Measurements from ENCODE around the gene CDH18. TPM values are rescaled to one million over a fixed set of nuclear protein-coding genes. Genes with fewer than 3 reads are reported as not detected.

CDH18 gene
- total and polyA plus RNA-seq, 2 donors (not counting 3 experiments of a cell fraction or from before 2014, with no cell fraction given): 0.06 TPM; not detected in 1

GRCh38 chr5:19874811-19875210 is 113.2 kb downstream of the CDH18 start:
- dilution Hi-C loops (cut with MboI; ENCODE audit: extremely low pct_ligation_motif_present, low sequenced_read_pairs): no loop called here
- FAIRE-seq (no peak), DNase-seq (ENCODE audit: low read depth, low spot score) (no peak)
- Histone ChIP-seq H3K27me3 (ENCODE audit: control insufficient read depth in 2 of 2, insufficient read depth in 2 of 2, low read length in 2 of 2) (no peaks in the 10 kb centered on the region), H2AFZ (ENCODE audit: low read depth, low read length) (no peak overlapping the region), H3K9me3 (replicated peaks; ENCODE audit: control insufficient read depth, insufficient read depth, low read length) (no peaks in the 10 kb centered on the region), H3K4me1 (ENCODE audit: control insufficient read depth, extremely low read depth, insufficient read depth, low read length) (no peaks in the 10 kb centered on the region), H3K4me2 (ENCODE audit: insufficient read depth, low read length) (no peak overlapping the region), H3K9me1 (replicated peaks; ENCODE audit: control insufficient read depth, extremely low read depth, insufficient read depth, low read length) (no peaks in the 10 kb centered on the region), H3K79me2 (ENCODE audit: control insufficient read depth, insufficient read depth, low read length) (no peaks in the 10 kb centered on the region), H3K36me3 (ENCODE audit: control insufficient read depth in 2 of 2, extremely low read depth in 1 of 2, insufficient read depth in 2 of 2, low read length in 2 of 2) (no peaks in the 10 kb centered on the region), H3K9ac (replicated peaks; ENCODE audit: extremely low read depth, insufficient read depth, low read length) (no peak overlapping the region), H3K4me3 (replicated peaks in 1 of 3; ENCODE audit: insufficient read depth in 1 of 3, low read depth in 1 of 3, low read length in 3 of 3) (no peak overlapping the region), H4K20me1 (replicated peaks; ENCODE audit: control insufficient read depth, extremely low read depth, insufficient read depth, low read length) (no peaks in the 10 kb centered on the region), H3K27ac (ENCODE audit: insufficient read depth, low read depth, low read length) (no peak overlapping the region)
- CTCF ChIA-PET: no interaction called here
- POLR2A ChIA-PET: no interaction called here
- no TSS peak for BruUV-seq (replicated peaks)
- intact Hi-C loops (cut with micrococcal nuclease): no loop called here
- no peak for TF ChIP-seq CTCF (IDR thresholded peaks at IDR 0.05; ENCODE audit: extremely low read depth in 1 of 2, insufficient read depth in 1 of 2, low read depth in 1 of 2, low read length in 2 of 2)
- no peak for TF ChIP-seq GATA2 (IDR thresholded peaks at IDR 0.05; ENCODE audit: insufficient read depth, insufficient read length, low read depth, low read length)
- TF ChIP-seq POLR2A (IDR thresholded peaks at IDR 0.05; ENCODE audit: low read depth, low read length): no peak
- TF ChIP-seq MYC (IDR thresholded peaks at IDR 0.05; ENCODE audit: low read depth, low read length): no peak
- no peak for TF ChIP-seq EZH2 (IDR thresholded peaks at IDR 0.05; ENCODE audit: borderline replicate concordance, low read depth, low read length, severe bottlenecking)
- no peak for TF ChIP-seq MAX (IDR thresholded peaks at IDR 0.05; ENCODE audit: insufficient read depth, insufficient read length)
- no peak for TF ChIP-seq POLR2AphosphoS5 (IDR thresholded peaks at IDR 0.05; ENCODE audit: insufficient read depth, low read depth, low read length)
- TF ChIP-seq FOS (IDR thresholded peaks at IDR 0.05; ENCODE audit: borderline replicate concordance, insufficient read depth, low read length): no peak
- TF ChIP-seq JUN (IDR thresholded peaks at IDR 0.05; ENCODE audit: borderline replicate concordance, insufficient read depth, insufficient read length, low read depth): no peak

Measured in endothelial cell of umbilical vein (primary cell).